Measurements from ENCODE around the gene KASH5.
A peak's percentile ranks its signal among the peaks of the same experiment; 100 is the strongest.

Gene KASH5, protein sequence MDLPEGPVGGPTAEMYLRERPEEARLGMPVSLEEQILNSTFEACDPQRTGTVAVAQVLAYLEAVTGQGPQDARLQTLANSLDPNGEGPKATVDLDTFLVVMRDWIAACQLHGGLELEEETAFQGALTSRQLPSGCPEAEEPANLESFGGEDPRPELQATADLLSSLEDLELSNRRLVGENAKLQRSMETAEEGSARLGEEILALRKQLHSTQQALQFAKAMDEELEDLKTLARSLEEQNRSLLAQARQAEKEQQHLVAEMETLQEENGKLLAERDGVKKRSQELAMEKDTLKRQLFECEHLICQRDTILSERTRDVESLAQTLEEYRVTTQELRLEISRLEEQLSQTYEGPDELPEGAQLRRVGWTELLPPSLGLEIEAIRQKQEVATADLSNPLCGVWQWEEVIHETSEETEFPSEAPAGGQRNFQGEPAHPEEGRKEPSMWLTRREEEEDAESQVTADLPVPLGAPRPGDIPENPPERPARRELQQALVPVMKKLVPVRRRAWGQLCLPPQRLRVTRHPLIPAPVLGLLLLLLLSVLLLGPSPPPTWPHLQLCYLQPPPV

GRCh38 chr19:49387936-49388372 lies at the start of gene KASH5:
KASH5 (plus strand) TSS chr19:49388249; CDS start chr19:49390884, 2,635 bp downstream.
- peak; percentile 70 to 85 for DNase-seq (ENCODE audit: low read depth in 2 of 2)

GRCh38 chr19:49338691-49339300 lies 49.3 kb upstream of the KASH5 start:
- no peak for DNase-seq (ENCODE audit: low read depth in 2 of 2)

GRCh38 chr19:49339301-49340068 lies 48.6 kb upstream of the KASH5 start:
- no peak for DNase-seq (ENCODE audit: low read depth in 2 of 2)

GRCh38 chr19:49340069-49340864 lies 47.8 kb upstream of the KASH5 start:
- no peak for DNase-seq (ENCODE audit: low read depth in 2 of 2)

GRCh38 chr19:49340865-49341718 lies 47.0 kb upstream of the KASH5 start:
- no peak for DNase-seq (ENCODE audit: low read depth in 2 of 2)

- no peak for DNase-seq (ENCODE audit: low read depth in 2 of 2)
Observed at GRCh38 chr19:49342291-49342721, 45.7 kb upstream of the KASH5 start.

GRCh38 chr19:49343123-49343522 lies 44.9 kb upstream of the KASH5 start:
- DNase-seq (ENCODE audit: low read depth in 2 of 2) = no peak

GRCh38 chr19:49344505-49345423 lies 43.3 kb upstream of the KASH5 start:
- DNase-seq (ENCODE audit: low read depth in 2 of 2) = no peak

- no peak for DNase-seq (ENCODE audit: low read depth in 2 of 2)
Observed at GRCh38 chr19:49347191-49347590, 40.9 kb upstream of the KASH5 start.

- no peak for DNase-seq (ENCODE audit: low read depth in 2 of 2)
Observed at GRCh38 chr19:49347835-49348234, 40.2 kb upstream of the KASH5 start.

DNA sequence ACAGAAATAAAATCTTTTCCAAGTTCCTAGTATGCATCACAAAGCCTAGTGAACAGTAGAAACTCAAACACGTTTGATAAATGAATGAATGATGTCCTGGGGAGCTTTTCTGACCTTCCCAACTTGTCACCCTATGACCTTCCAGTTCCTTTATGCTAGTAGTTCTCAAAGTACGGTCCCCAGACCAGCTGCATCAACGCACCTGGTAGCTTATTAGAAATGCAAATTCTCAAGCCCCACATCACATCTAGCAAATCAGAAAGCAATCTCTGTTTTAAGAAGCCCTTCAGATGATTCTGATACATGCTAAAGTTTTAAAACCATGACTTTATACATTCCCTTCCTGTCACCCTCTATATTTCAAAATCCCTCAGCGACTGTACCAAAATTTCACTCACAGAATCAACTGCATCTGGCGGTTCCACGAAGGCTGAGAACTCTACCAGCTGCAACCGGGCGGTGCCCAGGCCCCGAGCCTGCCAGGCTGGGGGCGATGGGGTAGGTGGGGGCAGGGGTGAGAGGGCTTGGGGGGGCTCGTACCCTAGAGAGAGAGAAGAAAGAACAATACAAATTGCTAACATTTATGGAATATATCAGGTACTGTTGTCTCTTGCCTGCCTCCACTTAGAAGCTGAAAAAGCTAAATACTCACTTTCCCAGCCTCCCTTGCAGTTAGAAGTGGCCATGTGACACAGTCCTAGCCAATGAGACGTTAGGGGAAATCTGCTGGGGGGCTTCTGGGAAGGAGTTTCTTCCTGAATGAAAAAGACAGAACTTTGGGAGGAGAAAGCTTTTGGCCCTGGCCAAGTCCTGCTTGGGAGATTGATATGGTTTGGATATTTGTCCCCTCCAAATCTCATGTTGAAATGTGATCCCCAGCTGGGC lies 39.5 kb upstream of the KASH5 start:
- DNase-seq (ENCODE audit: low read depth in 2 of 2) = no peak

DNA sequence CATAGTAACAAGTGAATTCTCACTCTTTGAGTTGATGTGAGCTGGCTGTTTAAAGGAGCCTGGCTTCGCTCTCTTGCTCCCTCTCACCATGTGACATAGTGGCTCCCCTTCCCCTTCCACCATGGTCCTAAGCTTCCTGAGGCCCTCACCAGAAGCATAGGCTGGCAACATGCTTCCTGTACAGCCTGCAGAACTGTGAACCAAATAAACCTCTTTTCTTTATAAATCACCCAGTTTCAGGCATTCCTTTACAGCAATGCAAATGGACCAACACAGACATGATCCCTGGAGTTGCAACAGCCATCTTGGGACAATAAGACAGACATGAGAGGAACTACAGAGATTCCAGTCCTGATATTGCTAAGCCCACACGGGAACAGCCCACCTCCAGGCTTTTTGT lies 38.5 kb upstream of the KASH5 start:
- DNase-seq (ENCODE audit: low read depth in 2 of 2) = no peak

GRCh38 chr19:49355909-49356353 lies 32.1 kb upstream of the KASH5 start:
- DNase-seq (ENCODE audit: low read depth in 2 of 2) = no peak

DNA sequence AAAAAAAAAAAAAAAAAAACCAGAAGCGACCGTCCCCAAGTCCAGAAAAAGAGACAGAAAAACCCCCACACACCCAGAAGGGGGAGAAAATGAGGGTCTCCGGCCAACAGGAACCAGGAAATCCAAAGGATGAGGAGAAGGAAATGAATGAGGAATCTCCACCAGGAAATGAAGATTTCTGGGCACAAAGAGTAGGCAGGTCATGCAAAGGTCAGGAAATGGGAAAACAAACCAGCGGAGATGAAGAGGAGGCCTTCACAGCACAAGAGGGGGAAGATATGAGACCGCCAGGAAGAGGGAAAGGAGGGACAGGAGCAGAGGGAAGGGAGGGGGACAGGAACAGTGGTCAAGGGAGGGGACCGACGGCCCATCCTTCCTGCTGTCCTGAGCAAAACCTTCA lies 31.7 kb upstream of the KASH5 start:
- no peak for DNase-seq (ENCODE audit: low read depth in 2 of 2)

DNA sequence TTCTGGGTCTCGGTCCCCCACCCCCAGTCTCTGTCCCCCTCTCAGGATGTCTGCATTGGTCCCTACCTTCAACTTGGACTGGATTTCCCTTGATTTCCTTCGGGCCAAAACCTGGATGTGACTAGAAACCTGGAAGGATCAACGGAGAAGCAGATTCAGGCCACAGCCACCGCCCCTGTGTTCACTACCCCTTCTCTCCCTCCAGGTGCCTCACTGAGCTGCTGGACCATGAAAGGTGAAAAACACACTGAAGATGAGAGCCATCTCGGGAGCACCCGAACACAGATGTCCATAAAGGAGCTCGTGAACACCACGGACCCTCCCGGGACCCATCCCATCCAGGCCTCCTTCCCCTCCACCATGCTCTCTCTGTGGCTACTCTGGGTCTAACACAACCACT lies 30.9 kb upstream of the KASH5 start:
- no peak for DNase-seq (ENCODE audit: low read depth in 2 of 2)

DNA sequence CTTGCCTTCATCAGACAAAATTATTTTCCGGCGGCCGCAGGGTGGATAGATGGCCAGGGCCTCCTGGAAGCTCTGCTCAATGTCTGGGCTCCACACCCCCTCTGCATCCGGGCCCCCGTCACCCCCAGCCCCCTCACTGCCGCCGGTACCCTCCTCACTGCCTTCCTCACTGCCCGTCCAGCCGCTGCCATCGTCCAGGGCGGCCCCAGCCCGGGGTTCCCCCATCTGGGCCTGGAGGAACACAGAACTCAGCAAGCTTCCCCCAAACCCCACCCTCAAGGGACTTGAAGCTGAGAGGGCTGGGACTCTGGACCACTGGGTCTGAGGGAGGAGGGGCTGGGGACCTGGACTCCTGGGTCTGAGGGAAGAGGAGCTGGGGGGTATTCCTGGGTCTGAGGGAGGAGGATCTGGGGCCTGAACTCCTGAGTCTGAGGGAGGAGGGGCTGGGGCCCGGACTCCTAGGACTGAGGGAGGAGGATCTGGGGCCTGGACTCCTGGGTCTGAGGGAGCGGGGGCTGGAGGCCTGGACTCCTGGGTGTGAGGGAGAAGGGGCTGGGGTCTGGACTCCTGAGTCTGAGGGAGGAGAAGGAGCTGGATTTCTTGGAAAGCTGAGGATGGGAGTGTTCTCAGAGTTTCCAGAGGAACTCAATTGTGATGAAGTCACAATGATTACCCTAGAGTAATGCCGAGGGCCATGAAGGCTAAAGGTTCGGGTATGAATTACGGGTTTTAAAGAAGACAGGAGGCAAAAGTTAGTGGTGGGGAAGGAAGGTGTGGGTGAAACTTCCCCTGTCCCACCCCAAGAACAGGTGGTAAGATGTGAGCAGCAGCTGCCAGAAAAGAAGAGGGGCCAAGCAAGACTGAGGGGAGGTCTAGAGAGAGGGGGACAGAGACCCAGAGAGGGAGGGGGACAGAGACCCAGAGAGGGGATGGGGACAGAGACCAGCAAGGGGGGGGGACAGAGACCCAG lies 27.9 kb upstream of the KASH5 start:
- no peak for DNase-seq (ENCODE audit: low read depth in 2 of 2)

DNA sequence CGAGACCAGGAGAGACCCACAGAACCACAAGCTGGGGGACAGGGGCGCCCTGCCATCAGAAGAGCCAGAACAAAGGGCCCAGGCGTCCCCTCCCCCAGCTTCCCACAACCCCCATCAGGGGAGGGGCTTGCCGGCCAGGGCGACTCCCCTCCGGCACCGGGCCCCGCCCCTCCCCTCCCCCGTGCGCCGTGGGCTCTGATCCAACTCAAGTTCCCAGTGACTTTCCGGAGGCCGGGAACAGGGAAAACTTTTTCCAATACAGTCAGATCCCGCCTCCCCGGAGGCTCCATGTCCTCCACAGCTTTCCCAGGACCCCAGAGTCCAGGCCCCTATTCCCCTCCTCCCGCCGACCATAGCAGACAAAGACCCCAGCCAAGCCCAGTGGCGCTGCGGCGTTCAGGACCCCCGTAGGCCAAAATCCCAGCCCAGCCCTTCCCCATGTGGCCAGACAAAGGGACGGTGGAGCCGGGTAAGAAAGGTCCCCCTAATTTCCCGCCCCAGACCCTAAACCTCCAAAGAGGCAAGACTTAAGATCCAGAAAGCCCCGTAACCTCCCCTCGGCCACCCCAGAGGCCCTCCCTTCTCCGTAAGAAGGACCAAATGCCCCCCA lies 26.5 kb upstream of the KASH5 start:
- DNase-seq (ENCODE audit: low read depth in 2 of 2) = no peak

All from activated CD4-positive, alpha-beta T cell treated with anti-CD3 and anti-CD28 coated beads for 24 hours (primary cell).